ENCODE measurements around the gene TMEM26.

Gene TMEM26

GRCh38 chr10:61452655-61453641 is at the start of gene TMEM26:
TSS of gene TMEM26 (minus strand) at chr10:61453381. CDS start at chr10:61453081, 300 bp downstream.
- Histone ChIP-seq H3K9ac (ENCODE audit: low read length in 5 of 5) (peak within 1 kb of the TSS in 3 of 5 donors; percentile 26 to 58 (median 56)), H3K27ac (ENCODE audit: low read depth, low read length) (no peak within 1 kb of the TSS)

GRCh38 chr10:61500460-61500859 is 47.3 kb upstream of the TMEM26 start:
- H3K4me3 ChIP-seq (ENCODE audit: low read depth in 1 of 5, low read length in 5 of 5): no peak overlapping the region
- no peaks in the 10 kb centered on the region for H3K27me3 ChIP-seq (ENCODE audit: control insufficient read depth in 5 of 5, insufficient read depth in 4 of 5, low read length in 5 of 5)
- no peaks in the 10 kb centered on the region for H3K4me1 ChIP-seq (ENCODE audit: control insufficient read depth in 5 of 5, insufficient read depth in 5 of 5, low read length in 5 of 5)
- no peak overlapping the region for H3K9ac ChIP-seq (ENCODE audit: low read length in 5 of 5)
- no peak overlapping the region for H3K27ac ChIP-seq (ENCODE audit: low read depth, low read length)
- no peaks in the 10 kb centered on the region for H3K36me3 ChIP-seq (ENCODE audit: control insufficient read depth in 5 of 5, insufficient read depth in 5 of 5, low read length in 5 of 5)
- no peaks in the 10 kb centered on the region for H3K9me3 ChIP-seq (ENCODE audit: control insufficient read depth in 5 of 5, low read length in 5 of 5)

More at GRCh38 chr10:61452655-61453641, at the start of gene TMEM26:
- no peaks in the 10 kb centered on the region for H3K36me3 ChIP-seq (ENCODE audit: control insufficient read depth in 5 of 5, insufficient read depth in 5 of 5, low read length in 5 of 5)
- peak within 1 kb of the TSS; percentile 69 to 82 (median 76) for H3K4me3 ChIP-seq (ENCODE audit: low read depth in 1 of 5, low read length in 5 of 5)
- peaks cover 0 to 12% (median 3%) of the 10 kb centered on the region in 5 donors for H3K27me3 ChIP-seq (ENCODE audit: control insufficient read depth in 5 of 5, insufficient read depth in 4 of 5, low read length in 5 of 5)
- no peaks in the 10 kb centered on the region for H3K9me3 ChIP-seq (ENCODE audit: control insufficient read depth in 5 of 5, low read length in 5 of 5)
- H3K4me1 ChIP-seq (ENCODE audit: control insufficient read depth in 5 of 5, insufficient read depth in 5 of 5, low read length in 5 of 5): peaks cover 7 to 36% (median 33%) of the 10 kb centered on the region in 5 donors

- Histone ChIP-seq H3K9me3 (ENCODE audit: control insufficient read depth in 5 of 5, low read length in 5 of 5) (no peaks in the 10 kb centered on the region), H3K36me3 (ENCODE audit: control insufficient read depth in 5 of 5, insufficient read depth in 5 of 5, low read length in 5 of 5) (no peaks in the 10 kb centered on the region), H3K27me3 (ENCODE audit: control insufficient read depth in 5 of 5, insufficient read depth in 4 of 5, low read length in 5 of 5) (no peaks in the 10 kb centered on the region), H3K27ac (ENCODE audit: low read depth, low read length) (no peak overlapping the region), H3K4me1 (ENCODE audit: control insufficient read depth in 5 of 5, insufficient read depth in 5 of 5, low read length in 5 of 5) (no peaks in the 10 kb centered on the region), H3K9ac (ENCODE audit: low read length in 5 of 5) (no peak overlapping the region), H3K4me3 (ENCODE audit: low read depth in 1 of 5, low read length in 5 of 5) (no peak overlapping the region)
Observed at GRCh38 chr10:61492364-61492995, 39.3 kb upstream of the TMEM26 start.

- H3K4me1 ChIP-seq (ENCODE audit: control insufficient read depth in 5 of 5, insufficient read depth in 5 of 5, low read length in 5 of 5): peaks cover 0 to 6% (median 3%) of the 10 kb centered on the region in 5 donors
- no peak overlapping the region for H3K9ac ChIP-seq (ENCODE audit: low read length in 5 of 5)
- H3K27me3 ChIP-seq (ENCODE audit: control insufficient read depth in 5 of 5, insufficient read depth in 4 of 5, low read length in 5 of 5): no peaks in the 10 kb centered on the region
- H3K4me3 ChIP-seq (ENCODE audit: low read depth in 1 of 5, low read length in 5 of 5): no peak overlapping the region
- no peak overlapping the region for H3K27ac ChIP-seq (ENCODE audit: low read depth, low read length)
- no peaks in the 10 kb centered on the region for H3K9me3 ChIP-seq (ENCODE audit: control insufficient read depth in 5 of 5, low read length in 5 of 5)
- H3K36me3 ChIP-seq (ENCODE audit: control insufficient read depth in 5 of 5, insufficient read depth in 5 of 5, low read length in 5 of 5): no peaks in the 10 kb centered on the region
Observed at GRCh38 chr10:61487506-61487905, 34.3 kb upstream of the TMEM26 start.

- Histone ChIP-seq H3K27me3 (ENCODE audit: control insufficient read depth in 5 of 5, insufficient read depth in 4 of 5, low read length in 5 of 5) (no peaks in the 10 kb centered on the region), H3K4me1 (ENCODE audit: control insufficient read depth in 5 of 5, insufficient read depth in 5 of 5, low read length in 5 of 5) (peaks cover 0 to 6% (median 3%) of the 10 kb centered on the region in 5 donors), H3K4me3 (ENCODE audit: low read depth in 1 of 5, low read length in 5 of 5) (no peak overlapping the region), H3K36me3 (ENCODE audit: control insufficient read depth in 5 of 5, insufficient read depth in 5 of 5, low read length in 5 of 5) (no peaks in the 10 kb centered on the region), H3K9ac (ENCODE audit: low read length in 5 of 5) (no peak overlapping the region), H3K27ac (ENCODE audit: low read depth, low read length) (no peak overlapping the region), H3K9me3 (ENCODE audit: control insufficient read depth in 5 of 5, low read length in 5 of 5) (no peaks in the 10 kb centered on the region)
Observed at GRCh38 chr10:61486738-61487396, 33.7 kb upstream of the TMEM26 start.

- H3K9ac ChIP-seq (ENCODE audit: low read length in 5 of 5): no peak overlapping the region
- H3K27me3 ChIP-seq (ENCODE audit: control insufficient read depth in 5 of 5, insufficient read depth in 4 of 5, low read length in 5 of 5): no peaks in the 10 kb centered on the region
- H3K36me3 ChIP-seq (ENCODE audit: control insufficient read depth in 5 of 5, insufficient read depth in 5 of 5, low read length in 5 of 5): no peaks in the 10 kb centered on the region
- no peak overlapping the region for H3K4me3 ChIP-seq (ENCODE audit: low read depth in 1 of 5, low read length in 5 of 5)
- H3K27ac ChIP-seq (ENCODE audit: low read depth, low read length): no peak overlapping the region
- peaks cover 0 to 6% (median 3%) of the 10 kb centered on the region in 5 donors for H3K4me1 ChIP-seq (ENCODE audit: control insufficient read depth in 5 of 5, insufficient read depth in 5 of 5, low read length in 5 of 5)
- H3K9me3 ChIP-seq (ENCODE audit: control insufficient read depth in 5 of 5, low read length in 5 of 5): no peaks in the 10 kb centered on the region
Observed at GRCh38 chr10:61486251-61486650, 33.1 kb upstream of the TMEM26 start.

- no peak overlapping the region for H3K27ac ChIP-seq (ENCODE audit: low read depth, low read length)
- H3K4me1 ChIP-seq (ENCODE audit: control insufficient read depth in 5 of 5, insufficient read depth in 5 of 5, low read length in 5 of 5): peaks cover 0 to 1% (median under 1%) of the 10 kb centered on the region in 5 donors
- H3K36me3 ChIP-seq (ENCODE audit: control insufficient read depth in 5 of 5, insufficient read depth in 5 of 5, low read length in 5 of 5): no peaks in the 10 kb centered on the region
- no peak overlapping the region for H3K9ac ChIP-seq (ENCODE audit: low read length in 5 of 5)
- no peaks in the 10 kb centered on the region for H3K9me3 ChIP-seq (ENCODE audit: control insufficient read depth in 5 of 5, low read length in 5 of 5)
- no peak overlapping the region for H3K4me3 ChIP-seq (ENCODE audit: low read depth in 1 of 5, low read length in 5 of 5)
- H3K27me3 ChIP-seq (ENCODE audit: control insufficient read depth in 5 of 5, insufficient read depth in 4 of 5, low read length in 5 of 5): no peaks in the 10 kb centered on the region
Observed at GRCh38 chr10:61481597-61481996, 28.4 kb upstream of the TMEM26 start.

- Histone ChIP-seq H3K9ac (ENCODE audit: low read length in 5 of 5) (no peak overlapping the region), H3K27me3 (ENCODE audit: control insufficient read depth in 5 of 5, insufficient read depth in 4 of 5, low read length in 5 of 5) (no peaks in the 10 kb centered on the region), H3K27ac (ENCODE audit: low read depth, low read length) (no peak overlapping the region), H3K4me3 (ENCODE audit: low read depth in 1 of 5, low read length in 5 of 5) (no peak overlapping the region), H3K4me1 (ENCODE audit: control insufficient read depth in 5 of 5, insufficient read depth in 5 of 5, low read length in 5 of 5) (no peaks in the 10 kb centered on the region), H3K9me3 (ENCODE audit: control insufficient read depth in 5 of 5, low read length in 5 of 5) (no peaks in the 10 kb centered on the region), H3K36me3 (ENCODE audit: control insufficient read depth in 5 of 5, insufficient read depth in 5 of 5, low read length in 5 of 5) (no peaks in the 10 kb centered on the region)
Observed at GRCh38 chr10:61480208-61480607, 27.0 kb upstream of the TMEM26 start.

GRCh38 chr10:61478621-61479312 is 25.6 kb upstream of the TMEM26 start:
- Histone ChIP-seq H3K36me3 (ENCODE audit: control insufficient read depth in 5 of 5, insufficient read depth in 5 of 5, low read length in 5 of 5) (no peaks in the 10 kb centered on the region), H3K27me3 (ENCODE audit: control insufficient read depth in 5 of 5, insufficient read depth in 4 of 5, low read length in 5 of 5) (no peaks in the 10 kb centered on the region), H3K9me3 (ENCODE audit: control insufficient read depth in 5 of 5, low read length in 5 of 5) (no peaks in the 10 kb centered on the region), H3K27ac (ENCODE audit: low read depth, low read length) (no peak overlapping the region), H3K4me1 (ENCODE audit: control insufficient read depth in 5 of 5, insufficient read depth in 5 of 5, low read length in 5 of 5) (no peaks in the 10 kb centered on the region), H3K9ac (ENCODE audit: low read length in 5 of 5) (no peak overlapping the region), H3K4me3 (ENCODE audit: low read depth in 1 of 5, low read length in 5 of 5) (no peak overlapping the region)

All from subcutaneous abdominal adipose tissue (tissue), 5 donors.